ENCODE measurements around the gene PRRT4. TPM values are rescaled to one million over a fixed set of nuclear protein-coding genes. Genes with fewer than 3 reads are reported as not detected.
A peak's percentile ranks its signal among the peaks of the same experiment; 100 is the strongest.

Gene PRRT4
- total RNA-seq, 2 donors from 2014 or later: 0.13 to 0.45 TPM

DNA sequence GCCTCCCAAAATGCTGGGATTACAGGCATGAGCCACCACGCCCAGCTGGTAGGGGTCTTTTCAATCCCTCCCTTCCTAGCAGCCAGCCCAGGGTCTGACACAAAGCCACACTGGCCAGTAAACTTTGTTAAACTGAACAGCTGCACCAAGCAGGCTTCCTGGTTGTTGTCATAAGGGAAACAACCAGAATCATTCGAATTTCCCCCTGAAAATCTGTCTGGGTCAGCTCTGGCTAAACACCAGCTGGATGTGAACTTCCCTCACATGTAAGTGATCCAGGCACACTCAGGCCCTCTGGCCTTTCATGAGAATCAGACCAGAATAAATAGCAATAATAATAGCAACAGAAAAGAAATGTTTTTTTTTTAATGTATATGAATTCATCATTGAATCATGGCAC, 40.9 kb upstream of the PRRT4 start:
- no peaks in the 10 kb centered on the region for H3K9me3 Mint-ChIP-seq
- H3K4me3 Mint-ChIP-seq: peak overlapping the region; percentile 87
- no peaks in the 10 kb centered on the region for H3K27me3 Mint-ChIP-seq
- H3K4me1 Mint-ChIP-seq: peaks cover 23% of the 10 kb centered on the region
- H3K27ac Mint-ChIP-seq: peak overlapping the region; percentile 63
- H3K36me3 Mint-ChIP-seq (ENCODE audit: low read depth): peaks cover 71% of the 10 kb centered on the region
- no peak for ATAC-seq (replicated peaks)

DNA sequence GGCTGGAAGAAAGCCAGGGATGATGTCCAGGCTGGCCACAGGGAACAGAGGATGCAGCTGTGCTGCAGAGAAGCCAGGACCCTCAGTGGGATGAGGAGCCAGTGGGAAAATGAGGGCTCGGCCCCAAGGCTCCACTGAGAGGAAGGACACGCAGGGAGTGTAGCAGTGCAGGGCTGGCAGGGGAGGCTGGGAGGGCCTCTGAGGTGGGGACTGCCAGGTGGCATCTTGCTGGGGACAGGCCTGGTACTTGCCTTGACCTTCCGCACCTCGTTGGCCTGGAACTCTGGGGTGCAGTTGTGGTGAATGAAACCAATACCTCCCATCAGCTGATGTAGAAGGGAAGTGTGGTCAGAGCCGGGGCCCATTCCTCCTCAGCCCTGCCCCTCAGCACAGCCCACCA, 39.1 kb upstream of the PRRT4 start:
- H3K27me3 Mint-ChIP-seq: no peaks in the 10 kb centered on the region
- peaks cover 16% of the 10 kb centered on the region for H3K4me1 Mint-ChIP-seq
- H3K9me3 Mint-ChIP-seq: no peaks in the 10 kb centered on the region
- H3K36me3 Mint-ChIP-seq (ENCODE audit: low read depth): peaks cover 86% of the 10 kb centered on the region
- no peak for ATAC-seq (replicated peaks)
- no peak overlapping the region for H3K27ac Mint-ChIP-seq
- no peak overlapping the region for H3K4me3 Mint-ChIP-seq

DNA sequence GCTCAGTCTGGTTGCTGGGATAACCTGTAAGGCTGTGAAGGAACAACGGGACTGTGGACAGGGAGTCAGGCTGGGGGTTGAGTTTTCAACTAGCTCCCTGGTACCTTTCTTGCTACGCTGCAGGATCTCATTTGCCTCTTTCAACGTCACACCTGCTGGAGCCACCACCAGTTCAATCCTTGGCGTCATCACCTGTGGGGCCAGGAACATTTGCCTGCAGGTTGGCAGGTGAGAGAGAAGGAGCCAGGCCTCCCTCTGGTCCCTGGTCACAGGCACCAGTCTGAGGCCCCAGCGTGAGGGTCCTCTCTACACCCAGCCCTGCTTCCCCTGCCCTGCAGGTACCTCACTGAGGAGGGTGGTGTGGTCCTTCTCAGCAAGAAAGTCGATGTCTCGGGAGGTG, 38.5 kb upstream of the PRRT4 start:
- Mint-ChIP-seq H3K27ac (no peak overlapping the region), H3K27me3 (no peaks in the 10 kb centered on the region), H3K4me1 (peaks cover 16% of the 10 kb centered on the region), H3K36me3 (ENCODE audit: low read depth) (peaks cover 86% of the 10 kb centered on the region), H3K4me3 (no peak overlapping the region), H3K9me3 (no peaks in the 10 kb centered on the region)
- no peak for ATAC-seq (replicated peaks)

- Mint-ChIP-seq H3K4me3 (no peak overlapping the region), H3K4me1 (peaks cover 9% of the 10 kb centered on the region), H3K9me3 (no peaks in the 10 kb centered on the region), H3K36me3 (ENCODE audit: low read depth) (peaks cover 80% of the 10 kb centered on the region), H3K27me3 (no peaks in the 10 kb centered on the region), H3K27ac (no peak overlapping the region)
- ATAC-seq (replicated peaks): peak; percentile 39
These were observed 37.3 kb upstream of the PRRT4 start for GRCh38 chr7:128398841-128399135.

DNA sequence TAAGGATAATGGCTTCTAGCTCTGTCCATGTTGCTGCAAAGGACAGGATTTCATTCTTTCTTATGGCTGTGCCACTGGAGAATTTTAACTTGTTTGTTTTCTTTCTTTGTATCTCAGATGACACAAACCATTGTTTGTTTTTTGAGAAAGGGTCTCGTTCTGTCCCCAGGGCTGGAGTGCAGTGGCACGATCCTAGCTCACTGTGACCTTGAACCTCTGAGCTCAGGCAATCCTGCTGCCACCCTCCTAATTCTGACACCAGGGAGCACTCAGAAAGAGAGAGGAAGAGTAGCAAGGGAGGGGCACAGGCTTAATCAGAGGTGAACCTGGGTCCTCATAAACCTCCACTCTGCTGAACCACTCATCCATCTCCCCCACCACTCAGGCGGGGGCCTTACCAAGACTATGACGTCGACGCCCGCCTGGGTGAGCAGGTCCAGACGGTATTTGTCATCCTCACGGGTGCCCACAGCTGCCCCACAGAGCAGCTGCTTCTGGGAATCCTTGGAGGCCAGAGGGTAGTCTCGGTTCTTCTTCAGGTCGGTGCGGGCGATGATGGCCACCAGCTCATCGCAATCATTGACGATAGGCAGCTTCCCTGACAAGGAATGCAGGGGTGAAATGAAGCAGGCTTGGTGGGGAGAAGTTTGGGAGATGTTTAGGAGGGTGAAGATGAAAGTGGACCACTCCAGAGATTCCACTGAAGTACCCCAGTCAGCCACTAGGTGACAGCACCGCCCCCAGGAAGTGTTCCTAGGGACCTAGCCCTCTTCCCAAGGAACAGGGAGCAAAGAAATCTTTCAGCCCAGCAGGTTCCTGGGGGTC, 36.7 kb upstream of the PRRT4 start:
- Mint-ChIP-seq H3K27ac (no peak overlapping the region), H3K9me3 (no peaks in the 10 kb centered on the region), H3K4me1 (peaks cover 4% of the 10 kb centered on the region), H3K27me3 (no peaks in the 10 kb centered on the region), H3K36me3 (ENCODE audit: low read depth) (peaks cover 75% of the 10 kb centered on the region), H3K4me3 (no peak overlapping the region)
- ATAC-seq (replicated peaks): peak; percentile 60

- no peak overlapping the region for H3K27ac Mint-ChIP-seq
- H3K36me3 Mint-ChIP-seq (ENCODE audit: low read depth): peaks cover 61% of the 10 kb centered on the region
- no peaks in the 10 kb centered on the region for H3K27me3 Mint-ChIP-seq
- peaks cover 3% of the 10 kb centered on the region for H3K4me1 Mint-ChIP-seq
- no peaks in the 10 kb centered on the region for H3K9me3 Mint-ChIP-seq
- ATAC-seq (replicated peaks): no peak
- no peak overlapping the region for H3K4me3 Mint-ChIP-seq
These were observed 34.9 kb upstream of the PRRT4 start for GRCh38 chr7:128396357-128396756.

GRCh38 chr7:128395748-128396147, 34.3 kb upstream of the PRRT4 start:
- no peaks in the 10 kb centered on the region for H3K27me3 Mint-ChIP-seq
- no peak overlapping the region for H3K4me3 Mint-ChIP-seq
- no peaks in the 10 kb centered on the region for H3K9me3 Mint-ChIP-seq
- H3K27ac Mint-ChIP-seq: no peak overlapping the region
- ATAC-seq (replicated peaks): no peak
- peaks cover 55% of the 10 kb centered on the region for H3K36me3 Mint-ChIP-seq (ENCODE audit: low read depth)
- H3K4me1 Mint-ChIP-seq: peaks cover 3% of the 10 kb centered on the region

- no peaks in the 10 kb centered on the region for H3K9me3 Mint-ChIP-seq
These were observed 33.5 kb upstream of the PRRT4 start for GRCh38 chr7:128394904-128395496.

GRCh38 chr7:128393526-128394330, 32.2 kb upstream of the PRRT4 start:
- no peaks in the 10 kb centered on the region for H3K9me3 Mint-ChIP-seq
- ATAC-seq (replicated peaks): no peak
- no peaks in the 10 kb centered on the region for H3K27me3 Mint-ChIP-seq
- H3K4me1 Mint-ChIP-seq: peaks cover 3% of the 10 kb centered on the region
- peaks cover 35% of the 10 kb centered on the region for H3K36me3 Mint-ChIP-seq (ENCODE audit: low read depth)
- H3K27ac Mint-ChIP-seq: no peak overlapping the region
- H3K4me3 Mint-ChIP-seq: no peak overlapping the region

More at GRCh38 chr7:128394904-128395496, 33.5 kb upstream of the PRRT4 start:
- Mint-ChIP-seq H3K27me3 (no peaks in the 10 kb centered on the region), H3K4me1 (peaks cover 3% of the 10 kb centered on the region), H3K4me3 (no peak overlapping the region), H3K36me3 (ENCODE audit: low read depth) (peaks cover 47% of the 10 kb centered on the region), H3K27ac (no peak overlapping the region)
- no peak for ATAC-seq (replicated peaks)

GRCh38 chr7:128392446-128393327, 31.2 kb upstream of the PRRT4 start:
- Mint-ChIP-seq H3K36me3 (ENCODE audit: low read depth) (peaks cover 24% of the 10 kb centered on the region), H3K9me3 (no peaks in the 10 kb centered on the region), H3K27ac (no peak overlapping the region), H3K4me3 (no peak overlapping the region), H3K4me1 (no peaks in the 10 kb centered on the region), H3K27me3 (no peaks in the 10 kb centered on the region)
- no peak for ATAC-seq (replicated peaks)

GRCh38 chr7:128391805-128392204, 30.3 kb upstream of the PRRT4 start:
- ATAC-seq (replicated peaks): no peak
- no peaks in the 10 kb centered on the region for H3K27me3 Mint-ChIP-seq
- H3K27ac Mint-ChIP-seq: no peak overlapping the region
- peaks cover 15% of the 10 kb centered on the region for H3K36me3 Mint-ChIP-seq (ENCODE audit: low read depth)
- no peaks in the 10 kb centered on the region for H3K9me3 Mint-ChIP-seq
- H3K4me3 Mint-ChIP-seq: no peak overlapping the region
- H3K4me1 Mint-ChIP-seq: no peaks in the 10 kb centered on the region

GRCh38 chr7:128390871-128391565, 29.5 kb upstream of the PRRT4 start:
- no peak for ATAC-seq (replicated peaks)
- Mint-ChIP-seq H3K4me3 (no peak overlapping the region), H3K36me3 (ENCODE audit: low read depth) (peaks cover 8% of the 10 kb centered on the region), H3K27ac (no peak overlapping the region), H3K4me1 (no peaks in the 10 kb centered on the region), H3K9me3 (no peaks in the 10 kb centered on the region), H3K27me3 (no peaks in the 10 kb centered on the region)

DNA sequence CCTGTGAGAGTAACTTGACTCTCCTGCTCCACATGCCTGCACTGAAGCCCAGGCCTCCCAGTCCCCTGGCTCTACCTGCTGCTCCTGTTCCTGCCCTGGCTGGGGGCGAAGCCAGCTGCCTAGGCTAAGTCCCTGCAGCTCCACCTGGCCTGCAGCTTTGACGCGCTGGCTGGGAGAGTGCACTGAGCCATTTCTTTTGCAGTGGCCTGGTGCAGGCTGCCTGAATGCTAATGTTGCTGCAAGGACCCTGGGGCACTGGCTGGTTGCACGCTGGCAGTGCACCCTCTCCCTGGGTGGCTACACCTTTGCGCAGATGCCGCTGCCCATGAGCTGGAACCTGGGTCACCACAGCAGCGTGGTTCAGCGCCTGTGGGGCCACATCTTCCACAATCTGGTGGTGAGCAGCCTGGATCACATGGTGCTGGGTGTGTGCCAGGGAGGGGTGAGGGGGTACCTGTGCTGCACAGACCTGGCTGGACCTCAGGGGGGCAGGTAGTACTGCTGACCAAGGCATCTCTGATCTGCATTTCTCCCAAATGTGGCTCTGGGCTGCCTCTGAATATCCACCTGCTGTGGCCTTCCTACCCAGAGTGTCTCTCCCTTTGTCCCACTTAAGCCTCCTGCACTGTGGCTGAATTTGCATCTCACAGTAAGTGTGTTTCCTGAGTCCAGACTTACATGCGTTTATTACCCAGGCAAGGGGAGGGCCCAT, 28.3 kb upstream of the PRRT4 start:
- Mint-ChIP-seq H3K9me3 (no peaks in the 10 kb centered on the region), H3K27ac (no peak overlapping the region), H3K36me3 (ENCODE audit: low read depth) (peaks cover 6% of the 10 kb centered on the region), H3K4me1 (no peaks in the 10 kb centered on the region), H3K27me3 (no peaks in the 10 kb centered on the region), H3K4me3 (no peak overlapping the region)
- ATAC-seq (replicated peaks): no peak
